Activated CD8-positive, alpha-beta T cell treated with anti-CD3 and anti-CD28 coated beads for 36 hours (primary cell): ENCODE data around the gene VAPB. TPM values are rescaled to one million over a fixed set of nuclear protein-coding genes. Genes with fewer than 3 reads are reported as not detected.

Experiments
- ATAC-seq: fragments of 200-7000 bp; cut with Tn5 transposase; one replicate; pipeline ENCODE4 v1.10.0; 2021; ENCODE audit warnings: mild to moderate bottlenecking, moderate library complexity
- CTCF ChIA-PET: fragments of 350-600 bp; sonication (Branson Sonifier 250); formaldehyde crosslinking; loops from one replicate; lab custom pipeline; 2021; ENCODE audit warnings: antibody characterized with exemption; lab: Charles Lee
- POLR2A ChIA-PET: fragments of 350-600 bp; sonication (Branson Sonifier 250); formaldehyde crosslinking; loops from one replicate; lab custom pipeline; 2021; ENCODE audit warnings: antibody characterized with exemption; lab: Charles Lee
- DNase-seq: peaks from one replicate; pipeline ENCODE4 v3.0.0-alpha.2; 2020
- H3K27ac Mint-ChIP-seq: one replicate; pipeline ENCODE4 v1.8.0; 2021; ENCODE audit warnings: mild to moderate bottlenecking, mixed read lengths
- H3K27me3 Mint-ChIP-seq: one replicate; pipeline ENCODE4 v1.8.0; 2021; ENCODE audit warnings: mixed read lengths
- H3K36me3 Mint-ChIP-seq: one replicate; pipeline ENCODE4 v1.8.0; 2021; ENCODE audit warnings: low read depth, mixed read lengths
- H3K4me1 Mint-ChIP-seq: one replicate; pipeline ENCODE4 v1.8.0; 2021; ENCODE audit warnings: low read depth, mixed read lengths
- H3K4me3 Mint-ChIP-seq: one replicate; pipeline ENCODE4 v1.8.0; 2021; ENCODE audit warnings: mild to moderate bottlenecking, moderate library complexity, mixed read lengths
- H3K9me3 Mint-ChIP-seq: one replicate; pipeline ENCODE4 v1.8.0; 2021; ENCODE audit warnings: mixed read lengths
- CTCF ChIP-seq: fragments of 200-600 bp; IDR thresholded peaks from one replicate; pipeline ENCODE4 v1.8.0; 2022; ENCODE audit warnings: antibody characterized with exemption, mild to moderate bottlenecking
- intact Hi-C: fragments of 100-400 bp; cut with micrococcal nuclease; formaldehyde crosslinking; loops from one replicate; pipeline ENCODE4 v1.10.0; 2022
- total RNA-seq, 2 experiments: library from RNA; stranded (reverse); gene quantifications; one replicate each; pipeline ENCODE4 v1.2.3, GENCODE V29; 2021

VAPB gene
- total RNA-seq, 2 experiments from 2014 or later, result 46.3 to 46.8 TPM

- ATAC-seq (no peak), DNase-seq (no peak)
- Mint-ChIP-seq H3K4me3 (no peak overlapping the region), H3K27ac (no peak overlapping the region), H3K36me3 (peaks cover 36% of the 10 kb centered on the region), H3K9me3 (no peaks in the 10 kb centered on the region), H3K27me3 (no peaks in the 10 kb centered on the region), H3K4me1 (peaks cover 4% of the 10 kb centered on the region)
- no peak for TF ChIP-seq CTCF
- CTCF ChIA-PET, result interaction anchor here (0.7 to 2.9 kb wide), 13 partner anchors 10 to 235 kb away, joined by 3 to 10 read pairs (median 4); no protein-coding TSS in a partner anchor
- POLR2A ChIA-PET, result no interaction called here
- intact Hi-C loops, result loop anchor here (5.0 kb wide), 1 partner anchor 210 kb away; no protein-coding TSS in a partner anchor
These were observed 57.9 kb downstream of the VAPB start for GRCh38 chr20:58446960-58447265.

- Mint-ChIP-seq H3K9me3 (no peaks in the 10 kb centered on the region), H3K36me3 (peaks cover 32% of the 10 kb centered on the region)
- DNase-seq, result peak; percentile 72
These were observed 58.7 kb downstream of the VAPB start for GRCh38 chr20:58447511-58448391.

GRCh38 chr20:58448958-58449357 is 59.9 kb downstream of the VAPB start:
- intact Hi-C loops, result loop anchor here (5.0 kb wide), 1 partner anchor 212 kb away; no protein-coding TSS in a partner anchor
- no peak for ATAC-seq

More at GRCh38 chr20:58447511-58448391, 58.7 kb downstream of the VAPB start:
- ChIA-PET POLR2A (no interaction called here), CTCF (interaction anchor here (0.6 to 2.9 kb wide), 19 partner anchors 9 to 604 kb away, joined by 3 to 10 read pairs (median 3); partner anchors contain the start of gene VAPB)
- intact Hi-C loops, result loop anchor here (5.0 kb wide), 1 partner anchor 210 kb away; no protein-coding TSS in a partner anchor
- Mint-ChIP-seq H3K4me1 (peaks cover 4% of the 10 kb centered on the region), H3K27ac (peak overlapping the region; percentile 22), H3K4me3 (no peak overlapping the region), H3K27me3 (no peaks in the 10 kb centered on the region)
- peak; percentile 82 for ATAC-seq
- TF ChIP-seq CTCF, result peak; percentile 53

GRCh38 chr20:58449681-58450221 is 60.7 kb downstream of the VAPB start:
- intact Hi-C loops, result loop anchor here (5.0 kb wide), 1 partner anchor 212 kb away; no protein-coding TSS in a partner anchor
- CTCF ChIA-PET, result interaction anchor here (1.6 kb wide), 1 partner anchor 215 kb away, joined by 3 read pairs; no protein-coding TSS in a partner anchor
- Mint-ChIP-seq H3K27me3 (no peaks in the 10 kb centered on the region), H3K36me3 (peaks cover 35% of the 10 kb centered on the region), H3K27ac (no peak overlapping the region), H3K4me1 (no peaks in the 10 kb centered on the region), H3K4me3 (no peak overlapping the region), H3K9me3 (peaks cover 7% of the 10 kb centered on the region)
- POLR2A ChIA-PET, result no interaction called here
- no peak for TF ChIP-seq CTCF
- ATAC-seq (no peak), DNase-seq (no peak)

More at GRCh38 chr20:58448958-58449357, 59.9 kb downstream of the VAPB start:
- H3K4me3 Mint-ChIP-seq, result no peak overlapping the region
- peaks cover 30% of the 10 kb centered on the region for H3K36me3 Mint-ChIP-seq
- no peak for TF ChIP-seq CTCF
- peaks cover 2% of the 10 kb centered on the region for H3K4me1 Mint-ChIP-seq
- no peaks in the 10 kb centered on the region for H3K27me3 Mint-ChIP-seq
- CTCF ChIA-PET, result interaction anchor here (1.6 to 1.8 kb wide), 3 partner anchors 60 to 214 kb away, joined by 3 to 6 read pairs (median 4); partner anchors contain the start of gene VAPB
- DNase-seq, result no peak
- H3K9me3 Mint-ChIP-seq, result peaks cover 1% of the 10 kb centered on the region
- POLR2A ChIA-PET, result interaction anchor here (1.1 kb wide), 1 partner anchor 30 kb away, joined by 3 read pairs; no protein-coding TSS in a partner anchor
- H3K27ac Mint-ChIP-seq, result no peak overlapping the region
